Left lung (tissue), 10 donors: ENCODE data around the gene ELAVL4. TPM values are rescaled to one million over a fixed set of nuclear protein-coding genes. Genes with fewer than 3 reads are reported as not detected.
"Not testable (repeated sequence)": the region's sequence is repeated elsewhere in the genome, so short reads cannot be mapped to it uniquely, and the experiment has no call there.

Source experiments
- ATAC-seq: fragments of 200-7000 bp; cut with Tn5 transposase; one replicate; pipeline ENCODE4 v1.9.1; 2020; ENCODE audit warnings: moderate library complexity
- DNase-seq, 4 donors: peaks; one replicate each; pipeline ENCODE4 v3.0.0-alpha.2; 2013 to 2020
- H3K27ac ChIP-seq, 2 donors: fragments of 200-600 bp; sonication (generic) in 1 of 2; one replicate each; pipeline versions ENCODE4 v1.5.0 to v1.8.0; 2020 to 2021
- H3K27me3 ChIP-seq, 2 donors: fragments of 200-600 bp; sonication (generic) in 1 of 2; one replicate each; pipeline versions ENCODE4 v1.5.0 to v1.8.0; 2020 to 2021
- H3K36me3 ChIP-seq, 2 donors: fragments of 200-600 bp; sonication (generic) in 1 of 2; one replicate each; pipeline versions ENCODE4 v1.5.0 to v1.8.0; 2020 to 2021
- H3K4me1 ChIP-seq, 2 donors: fragments of 200-600 bp; one replicate each; pipeline ENCODE4 v1.8.0; 2021
- H3K4me3 ChIP-seq, 2 donors: fragments of 200-600 bp; sonication (generic) in 1 of 2; one replicate each; pipeline versions ENCODE4 v1.5.0 to v1.8.0; 2020 to 2021; ENCODE audit warnings: mild to moderate bottlenecking in 1 of 2
- H3K9me3 ChIP-seq, 2 donors: fragments of 200-600 bp; sonication (generic) in 1 of 2; one replicate each; pipeline versions ENCODE4 v1.5.0 to v1.8.0; 2020 to 2021
- CTCF ChIP-seq, 2 donors: fragments of 200-600 bp; sonication (generic) in 1 of 2; IDR thresholded peaks; one replicate each; pipeline versions ENCODE4 v1.5.0 to v1.8.0; 2021; ENCODE audit warnings: antibody characterized with exemption in 2 of 2
- intact Hi-C, 2 donors: fragments of 100-400 bp; cut with DNase I; formaldehyde crosslinking; loops; one replicate each; pipeline versions ENCODE4 v1.11.2 to v1.14.2; 2022
- polyA plus RNA-seq, 6 donors: library from polyadenylated mRNA; unstranded; fragments of 120-200 nt; gene quantifications; one replicate each; pipeline ENCODE4 v1.2.1, GENCODE V29; 2013; ENCODE audit not compliant: insufficient read length in 6 of 6
- total RNA-seq, 2 donors: library from RNA; stranded (reverse); fragmentation: NEBNext Ultra II Directional; extraction: Animal tissue kit (Norgen Biotek cat#: 25700); gene quantifications; one replicate each; pipeline ENCODE4 v1.2.1, GENCODE V29; 2021
- donor health status: DM: no; HTN: yes; CAD: no.
- donor health status: DM: no; HTN: no; CAD: no.

ELAVL4 gene
- total and polyA plus RNA-seq, 8 donors: 0.41 to 1.3 (median 0.86) TPM; not detected in 2

GRCh38 chr1:50158421-50158820 is 49.7 kb downstream of the ELAVL4 start:
- no peak for ATAC-seq
- no peaks in the 10 kb centered on the region for H3K27me3 ChIP-seq
- DNase-seq: no peak
- no peaks in the 10 kb centered on the region for H3K9me3 ChIP-seq
- intact Hi-C loops: no loop called here
- no peak overlapping the region for H3K27ac ChIP-seq
- no peak for TF ChIP-seq CTCF (IDR thresholded peaks at IDR 0.05)
- no peaks in the 10 kb centered on the region for H3K4me1 ChIP-seq
- H3K36me3 ChIP-seq: no peaks in the 10 kb centered on the region
- no peak overlapping the region for H3K4me3 ChIP-seq

- Histone ChIP-seq H3K9me3 (no peaks in the 10 kb centered on the region), H3K4me1 (no peaks in the 10 kb centered on the region), H3K27ac (no peak overlapping the region), H3K36me3 (no peaks in the 10 kb centered on the region), H3K27me3 (no peaks in the 10 kb centered on the region), H3K4me3 (no peak overlapping the region)
- TF ChIP-seq CTCF (IDR thresholded peaks at IDR 0.05): no peak
- intact Hi-C loops: no loop called here
- ATAC-seq (no peak), DNase-seq (no peak)
These were observed 55.0 kb downstream of the ELAVL4 start for GRCh38 chr1:50163680-50164079.

- H3K27ac ChIP-seq, H3K36me3 ChIP-seq, intact Hi-C loops: not testable (repeated sequence)
These were observed 57.6 kb downstream of the ELAVL4 start for GRCh38 chr1:50166351-50166750.

GRCh38 chr1:50172299-50172698 is 63.6 kb downstream of the ELAVL4 start:
- DNase-seq: no peak
- H3K4me1 ChIP-seq: no peaks in the 10 kb centered on the region
- H3K36me3 ChIP-seq: no peaks in the 10 kb centered on the region
- no peak overlapping the region for H3K27ac ChIP-seq
- ATAC-seq: no peak
- no peaks in the 10 kb centered on the region for H3K9me3 ChIP-seq
- no peaks in the 10 kb centered on the region for H3K27me3 ChIP-seq
- intact Hi-C loops: no loop called here
- H3K4me3 ChIP-seq: no peak overlapping the region
- TF ChIP-seq CTCF (IDR thresholded peaks at IDR 0.05): no peak

More at GRCh38 chr1:50166351-50166750, 57.6 kb downstream of the ELAVL4 start:
- DNase-seq, H3K4me3 ChIP-seq, H3K4me1 ChIP-seq, H3K9me3 ChIP-seq, H3K27me3 ChIP-seq, ATAC-seq: not testable (repeated sequence)

GRCh38 chr1:50174101-50174500 is 65.4 kb downstream of the ELAVL4 start:
- TF ChIP-seq CTCF (IDR thresholded peaks at IDR 0.05): no peak
- no peaks in the 10 kb centered on the region for H3K36me3 ChIP-seq
- intact Hi-C loops: no loop called here

More at GRCh38 chr1:50174101-50174500, 65.4 kb downstream of the ELAVL4 start:
- ATAC-seq (no peak), DNase-seq (no peak)
- H3K9me3 ChIP-seq: no peaks in the 10 kb centered on the region
- no peaks in the 10 kb centered on the region for H3K27me3 ChIP-seq
- no peaks in the 10 kb centered on the region for H3K4me1 ChIP-seq
- no peak overlapping the region for H3K27ac ChIP-seq
- no peak overlapping the region for H3K4me3 ChIP-seq
